ENCODE data around the gene AGAP1. TPM values are rescaled to one million over a fixed set of nuclear protein-coding genes. Genes with fewer than 3 reads are reported as not detected.

Gene AGAP1
- total RNA-seq, 2 experiments from 2014 or later: 0.89 to 0.97 TPM

DNA sequence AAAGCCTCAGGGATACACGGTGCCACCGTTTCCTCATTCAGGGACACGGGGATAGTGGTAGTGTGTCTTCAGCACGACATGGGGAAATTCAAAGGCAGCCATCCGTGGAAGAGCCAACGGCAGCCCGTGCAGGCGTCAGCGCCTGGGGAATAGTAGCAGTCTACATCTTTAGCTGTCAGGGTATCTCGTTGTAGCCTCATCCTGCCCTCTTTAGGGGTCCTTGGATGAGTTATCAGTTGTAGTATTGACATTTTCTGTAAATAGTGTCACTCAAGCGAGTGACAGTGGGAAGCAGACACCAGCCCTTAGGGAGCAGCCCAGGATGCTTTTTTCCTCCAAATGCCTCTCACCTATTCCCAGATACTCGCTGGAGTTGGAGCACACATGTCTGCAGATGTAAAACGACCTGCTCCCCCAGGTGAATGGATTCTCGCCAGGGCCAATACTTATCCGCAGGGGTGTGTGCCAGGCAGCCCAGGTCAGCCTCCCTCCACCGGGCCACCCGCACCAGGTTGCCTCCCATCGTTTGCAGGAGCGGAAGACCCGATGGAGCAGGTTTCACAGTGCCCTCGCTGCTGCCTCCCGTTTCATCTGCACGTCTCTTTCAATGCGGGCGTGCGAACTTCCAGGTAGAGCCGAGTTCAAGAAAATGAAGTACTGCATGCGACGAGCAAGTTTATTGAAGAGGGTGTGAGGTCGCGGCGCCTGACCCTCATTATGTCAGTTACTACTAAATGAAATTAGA is 41.0 kb downstream of the AGAP1 start:
- ChIA-PET CTCF (no interaction called here), POLR2A (no interaction called here)
- DNase-seq: no peak
- no peak overlapping the region for H3K4me3 Mint-ChIP-seq
- no peak overlapping the region for H3K27ac Mint-ChIP-seq
- H3K27me3 Mint-ChIP-seq: peaks cover 2% of the 10 kb centered on the region
- H3K4me1 Mint-ChIP-seq: no peaks in the 10 kb centered on the region
- H3K36me3 Mint-ChIP-seq (ENCODE audit: low read depth): no peaks in the 10 kb centered on the region
- no peaks in the 10 kb centered on the region for H3K9me3 Mint-ChIP-seq

DNA sequence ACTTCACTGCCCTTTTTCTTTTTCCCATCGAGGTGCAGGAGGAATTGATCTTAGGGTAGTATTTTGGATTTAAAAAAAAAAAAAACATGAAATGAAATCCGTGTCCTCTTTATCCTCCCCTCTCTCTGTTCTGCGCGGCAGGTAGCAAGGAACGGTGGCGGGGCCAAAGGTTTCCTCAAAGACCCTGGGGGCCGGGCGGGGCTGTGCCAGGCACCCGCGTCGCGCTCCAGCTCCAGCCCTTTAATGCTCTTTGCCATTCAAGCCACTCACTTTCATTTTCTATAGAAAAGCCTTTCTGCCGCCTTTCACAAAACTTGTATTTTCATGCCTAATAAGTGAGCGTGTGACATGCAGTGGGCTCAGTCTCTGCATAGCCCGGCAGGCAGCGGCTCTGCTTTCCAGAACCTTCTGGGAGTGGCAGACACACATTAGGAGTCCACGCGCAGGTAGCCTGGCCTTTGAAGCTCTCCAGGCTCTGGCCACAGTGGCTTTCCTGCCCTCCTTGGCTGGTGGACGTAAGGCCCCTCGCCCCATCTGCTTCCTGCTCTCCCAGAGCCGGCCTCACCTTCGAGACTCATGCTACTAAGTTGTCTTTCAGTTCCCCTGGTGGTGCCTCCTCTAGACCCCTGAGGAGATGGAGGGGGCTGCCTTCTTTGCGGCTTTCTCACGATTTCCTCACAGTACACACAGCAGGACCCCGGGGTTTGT is 41.7 kb downstream of the AGAP1 start:
- Mint-ChIP-seq H3K27me3 (peaks cover 2% of the 10 kb centered on the region), H3K27ac (no peak overlapping the region), H3K36me3 (ENCODE audit: low read depth) (no peaks in the 10 kb centered on the region), H3K4me3 (no peak overlapping the region), H3K4me1 (no peaks in the 10 kb centered on the region), H3K9me3 (no peaks in the 10 kb centered on the region)
- POLR2A ChIA-PET: no interaction called here
- CTCF ChIA-PET: no interaction called here
- DNase-seq: no peak

DNA sequence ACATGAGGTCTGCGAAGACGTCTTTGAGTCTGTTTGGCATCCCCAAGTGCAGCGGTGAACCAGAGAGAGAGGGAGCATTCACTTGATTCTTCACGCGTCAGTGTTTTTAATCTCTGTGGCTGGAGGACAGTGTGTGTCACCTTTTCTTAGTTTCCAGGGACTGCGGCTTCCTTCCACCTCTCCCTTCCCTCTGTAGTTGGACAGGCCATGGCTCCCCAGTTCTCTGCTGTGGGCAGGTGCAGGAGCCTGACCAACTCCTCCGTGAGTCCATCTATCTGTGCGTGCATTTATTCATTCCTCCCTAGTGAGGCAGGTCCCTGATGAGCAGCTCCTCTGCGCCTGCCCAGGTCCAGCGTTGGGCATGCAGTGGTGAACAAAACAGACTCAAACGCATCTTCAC is 42.9 kb downstream of the AGAP1 start:
- no peak for DNase-seq
- H3K36me3 Mint-ChIP-seq (ENCODE audit: low read depth): no peaks in the 10 kb centered on the region
- H3K4me1 Mint-ChIP-seq: no peaks in the 10 kb centered on the region
- no peak overlapping the region for H3K27ac Mint-ChIP-seq
- CTCF ChIA-PET: no interaction called here
- peaks cover 2% of the 10 kb centered on the region for H3K27me3 Mint-ChIP-seq
- POLR2A ChIA-PET: no interaction called here
- H3K9me3 Mint-ChIP-seq: no peaks in the 10 kb centered on the region
- no peak overlapping the region for H3K4me3 Mint-ChIP-seq

DNA sequence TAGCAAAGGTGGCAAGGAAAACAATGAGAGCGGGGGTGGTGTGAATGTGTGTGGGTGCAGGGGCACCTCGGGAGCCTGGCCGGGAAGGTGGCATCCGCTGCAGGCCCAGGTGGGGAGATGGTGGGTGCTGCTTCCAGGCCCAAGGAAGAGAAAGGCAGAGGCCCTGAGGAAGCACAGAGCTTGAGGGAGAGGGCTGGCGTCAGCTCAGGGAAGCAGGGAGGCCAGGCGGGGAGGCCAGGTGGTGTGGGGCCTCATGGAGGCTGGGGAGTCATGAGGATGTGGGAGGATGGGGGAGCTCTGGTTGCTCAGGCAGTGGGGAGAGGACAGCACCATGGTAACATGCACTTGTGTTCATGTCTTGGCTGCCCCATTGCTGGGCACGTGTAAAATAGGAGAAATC is 43.3 kb downstream of the AGAP1 start:
- DNase-seq: no peak
- Mint-ChIP-seq H3K27ac (no peak overlapping the region), H3K36me3 (ENCODE audit: low read depth) (no peaks in the 10 kb centered on the region), H3K9me3 (no peaks in the 10 kb centered on the region), H3K4me1 (no peaks in the 10 kb centered on the region), H3K4me3 (no peak overlapping the region), H3K27me3 (peaks cover 2% of the 10 kb centered on the region)
- ChIA-PET CTCF (no interaction called here), POLR2A (no interaction called here)

DNA sequence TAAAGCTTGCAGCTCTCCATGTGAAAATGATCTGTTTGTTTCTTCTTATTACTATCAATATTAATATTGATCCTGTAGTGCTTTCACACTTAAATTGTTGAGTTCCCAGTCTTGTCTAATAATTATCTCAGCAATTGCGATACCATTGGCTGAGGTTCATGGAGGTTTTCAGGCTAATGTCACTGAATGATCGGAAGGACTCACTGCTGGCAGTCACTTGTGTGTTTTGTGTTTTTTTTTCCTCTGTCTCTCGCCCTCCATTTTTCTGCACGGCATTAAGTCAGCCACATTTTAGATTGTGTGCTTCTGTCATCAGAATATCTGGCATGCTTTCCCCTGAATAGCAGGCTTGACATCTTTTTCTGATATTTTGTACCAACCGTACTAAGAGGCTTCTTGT is 43.7 kb downstream of the AGAP1 start:
- Mint-ChIP-seq H3K27me3 (peaks cover 2% of the 10 kb centered on the region), H3K27ac (no peak overlapping the region), H3K9me3 (no peaks in the 10 kb centered on the region), H3K4me3 (no peak overlapping the region), H3K4me1 (no peaks in the 10 kb centered on the region), H3K36me3 (ENCODE audit: low read depth) (no peaks in the 10 kb centered on the region)
- CTCF ChIA-PET: no interaction called here
- no peak for DNase-seq
- POLR2A ChIA-PET: no interaction called here

DNA sequence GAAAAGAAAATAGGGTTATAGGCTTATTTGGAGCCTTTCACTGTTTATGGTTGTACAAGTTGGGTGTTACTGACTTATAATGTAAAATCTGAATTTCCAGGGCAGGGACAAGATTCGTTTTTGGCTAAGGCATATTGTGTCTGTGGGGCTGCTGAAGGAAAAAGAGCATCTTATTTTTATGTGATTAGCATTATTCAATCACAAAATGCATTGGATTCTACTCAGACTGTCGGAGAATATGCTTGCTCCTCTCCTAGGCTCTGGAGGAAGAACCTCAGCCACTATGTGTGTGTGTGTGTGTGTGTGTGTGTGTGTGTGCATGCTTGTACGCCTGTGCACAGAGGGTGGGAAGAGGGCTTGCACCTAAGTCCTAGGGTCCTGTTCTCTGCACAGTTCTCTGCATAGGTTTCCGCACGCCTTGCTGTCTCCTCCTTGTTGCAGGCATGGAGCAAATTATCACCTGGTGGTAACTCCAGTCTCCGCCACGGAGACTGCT is 44.3 kb downstream of the AGAP1 start:
- DNase-seq: no peak

DNA sequence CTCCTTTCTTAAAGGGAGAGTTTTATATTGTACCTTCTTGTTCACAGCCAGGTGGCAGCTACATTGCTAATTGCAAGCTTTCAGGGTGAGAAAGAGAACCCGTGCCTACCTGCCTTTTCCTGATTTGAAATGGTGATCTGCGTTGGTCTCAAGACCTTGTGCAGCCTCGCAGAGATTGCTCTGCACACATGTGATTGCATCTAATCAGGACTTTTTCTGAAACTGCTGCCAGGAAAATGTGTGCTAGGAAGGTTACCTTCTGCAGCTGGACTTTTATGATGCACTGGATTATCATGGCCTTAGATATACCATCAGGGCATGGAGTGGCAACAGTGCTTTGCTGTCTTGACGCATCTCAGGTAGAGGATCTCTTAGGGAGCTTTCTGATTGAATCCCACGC is 45.1 kb downstream of the AGAP1 start:
- POLR2A ChIA-PET: no interaction called here
- H3K4me3 Mint-ChIP-seq: no peak overlapping the region
- no peaks in the 10 kb centered on the region for H3K27me3 Mint-ChIP-seq
- no peaks in the 10 kb centered on the region for H3K9me3 Mint-ChIP-seq
- H3K36me3 Mint-ChIP-seq (ENCODE audit: low read depth): no peaks in the 10 kb centered on the region
- DNase-seq: no peak
- CTCF ChIA-PET: no interaction called here
- H3K27ac Mint-ChIP-seq: no peak overlapping the region
- no peaks in the 10 kb centered on the region for H3K4me1 Mint-ChIP-seq

More for the DNA sequence above, 44.3 kb downstream of the AGAP1 start:
- H3K27ac Mint-ChIP-seq: no peak overlapping the region
- no peaks in the 10 kb centered on the region for H3K36me3 Mint-ChIP-seq (ENCODE audit: low read depth)
- ChIA-PET CTCF (no interaction called here), POLR2A (no interaction called here)
- peaks cover 2% of the 10 kb centered on the region for H3K27me3 Mint-ChIP-seq
- no peaks in the 10 kb centered on the region for H3K9me3 Mint-ChIP-seq
- H3K4me1 Mint-ChIP-seq: no peaks in the 10 kb centered on the region
- H3K4me3 Mint-ChIP-seq: no peak overlapping the region

DNA sequence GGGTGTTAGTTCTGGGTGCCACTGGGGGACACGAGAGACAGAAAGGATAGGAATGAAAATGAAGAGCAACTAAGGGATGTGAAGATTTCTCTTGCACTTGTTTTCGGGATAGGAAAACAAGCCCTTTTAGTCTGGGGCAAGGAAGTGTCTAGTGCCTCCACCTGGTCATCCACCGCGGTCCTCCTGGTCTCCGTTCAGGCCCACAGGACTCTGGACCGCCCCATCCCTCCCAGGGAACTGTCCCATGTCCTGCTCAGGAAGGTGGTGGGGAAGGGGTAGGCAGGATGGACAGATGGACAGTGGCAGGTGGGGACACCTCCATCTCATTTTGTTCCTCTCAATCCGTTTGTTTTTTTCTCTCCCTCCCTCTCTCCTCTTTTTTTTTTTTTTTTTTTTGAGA is 45.9 kb downstream of the AGAP1 start:
- no peaks in the 10 kb centered on the region for H3K9me3 Mint-ChIP-seq
- ChIA-PET CTCF (no interaction called here), POLR2A (no interaction called here)
- no peak overlapping the region for H3K27ac Mint-ChIP-seq
- H3K4me1 Mint-ChIP-seq: no peaks in the 10 kb centered on the region
- DNase-seq: no peak
- H3K27me3 Mint-ChIP-seq: no peaks in the 10 kb centered on the region
- no peaks in the 10 kb centered on the region for H3K36me3 Mint-ChIP-seq (ENCODE audit: low read depth)
- no peak overlapping the region for H3K4me3 Mint-ChIP-seq

DNA sequence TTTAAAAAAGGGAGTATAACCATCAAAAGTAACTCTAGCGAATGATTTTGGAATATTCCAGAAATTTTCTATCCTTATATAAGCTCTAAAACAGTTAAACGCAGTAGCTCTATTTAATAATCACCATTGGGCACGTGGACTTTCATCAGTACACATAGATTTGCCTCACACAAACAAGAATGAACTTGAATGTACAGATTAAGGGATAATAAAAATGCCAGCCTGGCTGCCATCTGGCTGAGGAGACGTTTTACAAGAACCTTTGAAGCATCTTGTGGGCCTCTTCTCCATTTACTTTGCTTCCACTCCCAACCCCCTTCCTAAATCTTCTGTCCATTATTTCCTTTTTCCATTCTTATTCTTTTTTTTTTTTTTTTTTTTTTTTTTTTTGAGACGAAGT is 47.2 kb downstream of the AGAP1 start:
- CTCF ChIA-PET: no interaction called here
- H3K4me3 Mint-ChIP-seq: no peak overlapping the region
- H3K9me3 Mint-ChIP-seq: no peaks in the 10 kb centered on the region
- H3K36me3 Mint-ChIP-seq (ENCODE audit: low read depth): no peaks in the 10 kb centered on the region
- no peak overlapping the region for H3K27ac Mint-ChIP-seq
- no peaks in the 10 kb centered on the region for H3K4me1 Mint-ChIP-seq
- POLR2A ChIA-PET: no interaction called here
- DNase-seq: no peak
- no peaks in the 10 kb centered on the region for H3K27me3 Mint-ChIP-seq

DNA sequence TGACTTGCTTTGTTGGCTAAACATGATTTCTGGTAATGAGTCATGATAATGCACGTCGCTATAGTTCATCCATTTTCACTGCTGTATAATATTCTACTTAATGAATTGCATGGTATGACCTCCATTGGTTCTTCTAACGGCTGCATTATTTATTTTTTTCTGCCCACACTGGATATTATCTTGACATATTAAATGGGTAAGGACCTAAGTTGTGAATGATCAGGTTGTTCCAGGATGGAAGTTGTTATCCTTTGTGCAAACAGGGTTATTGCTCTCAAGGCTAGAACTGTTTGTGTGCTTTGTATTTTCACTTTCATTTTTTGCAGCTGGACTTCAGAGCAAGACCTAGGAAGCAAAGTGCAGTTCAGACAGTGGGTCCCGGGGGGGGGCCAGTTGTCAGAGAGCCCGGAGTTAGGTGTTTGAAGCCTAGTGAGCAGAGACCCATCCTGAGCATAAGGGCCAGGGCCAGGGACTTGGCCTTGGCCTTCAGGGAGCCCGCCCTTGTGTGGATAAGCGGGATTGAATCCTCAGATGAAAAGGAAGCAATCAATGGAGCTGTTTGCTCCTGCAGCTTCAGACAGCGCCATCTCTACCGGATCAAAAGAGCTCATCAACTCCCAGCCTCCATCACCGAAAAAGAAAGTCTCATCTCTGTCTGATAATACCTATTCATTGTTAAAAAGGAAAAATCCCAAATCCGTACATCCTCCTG is 48.2 kb downstream of the AGAP1 start:
- no peak for DNase-seq
- Mint-ChIP-seq H3K4me3 (no peak overlapping the region), H3K36me3 (ENCODE audit: low read depth) (no peaks in the 10 kb centered on the region), H3K9me3 (no peaks in the 10 kb centered on the region), H3K4me1 (no peaks in the 10 kb centered on the region), H3K27ac (no peak overlapping the region), H3K27me3 (no peaks in the 10 kb centered on the region)
- ChIA-PET POLR2A (no interaction called here), CTCF (no interaction called here)

DNA sequence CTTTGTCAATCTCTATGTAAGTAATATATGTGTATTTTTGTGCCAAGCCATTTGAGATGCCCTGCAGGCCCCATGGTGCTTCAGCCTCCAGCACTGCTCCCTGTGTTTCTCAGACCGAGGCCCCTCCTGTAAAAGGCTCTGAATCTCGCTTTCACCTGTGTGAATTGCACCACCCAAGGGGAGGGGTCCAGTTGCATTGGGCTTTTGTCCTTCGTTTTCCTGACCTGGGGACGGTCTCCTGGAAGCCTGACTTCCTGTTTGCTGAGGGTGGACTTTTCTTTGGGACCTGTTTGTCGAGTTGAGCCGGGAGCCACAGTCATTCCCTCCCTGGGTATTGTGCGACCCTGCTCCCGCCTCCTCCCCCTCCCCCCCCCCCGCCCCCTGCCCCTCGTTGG is 48.9 kb downstream of the AGAP1 start:
- ChIA-PET CTCF (no interaction called here), POLR2A (no interaction called here)
- Mint-ChIP-seq H3K4me1 (no peaks in the 10 kb centered on the region), H3K9me3 (no peaks in the 10 kb centered on the region), H3K36me3 (ENCODE audit: low read depth) (no peaks in the 10 kb centered on the region), H3K27me3 (no peaks in the 10 kb centered on the region), H3K27ac (no peak overlapping the region), H3K4me3 (no peak overlapping the region)
- no peak for DNase-seq

DNA sequence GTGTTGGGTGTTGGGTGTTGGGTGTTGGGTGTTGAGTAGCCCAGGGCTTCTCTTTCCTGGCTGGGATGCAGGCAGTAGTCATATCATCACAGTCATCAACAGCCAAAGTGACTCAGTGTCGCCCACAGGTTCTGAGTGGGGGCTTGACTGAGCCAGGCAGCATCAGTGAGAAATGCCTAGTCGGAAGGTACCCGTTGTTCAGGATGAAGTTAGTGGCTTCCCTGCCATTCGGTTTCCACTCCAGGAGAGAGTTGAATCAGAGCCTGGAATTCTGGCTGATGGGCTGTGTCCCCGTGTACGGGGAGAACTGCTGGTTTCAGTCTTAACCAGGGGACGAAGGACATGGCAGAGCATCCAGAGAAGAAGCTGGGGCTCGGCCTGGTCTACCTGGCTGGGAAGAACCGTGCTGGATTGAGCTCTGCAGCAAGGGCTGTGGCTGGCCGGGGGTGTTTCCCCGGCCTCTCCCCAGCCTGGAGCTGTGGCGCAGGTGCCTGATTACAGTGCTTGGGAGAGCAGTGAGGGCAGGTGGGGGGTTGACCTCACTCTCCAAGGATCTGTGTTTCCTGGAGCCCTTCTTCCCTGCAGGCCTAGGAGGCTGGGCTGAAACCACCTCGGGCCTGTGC is 49.4 kb downstream of the AGAP1 start:
- Mint-ChIP-seq H3K27ac (no peak overlapping the region), H3K9me3 (no peaks in the 10 kb centered on the region), H3K27me3 (no peaks in the 10 kb centered on the region), H3K36me3 (ENCODE audit: low read depth) (no peaks in the 10 kb centered on the region), H3K4me3 (no peak overlapping the region), H3K4me1 (no peaks in the 10 kb centered on the region)
- DNase-seq: no peak
- ChIA-PET CTCF (no interaction called here), POLR2A (no interaction called here)

DNA sequence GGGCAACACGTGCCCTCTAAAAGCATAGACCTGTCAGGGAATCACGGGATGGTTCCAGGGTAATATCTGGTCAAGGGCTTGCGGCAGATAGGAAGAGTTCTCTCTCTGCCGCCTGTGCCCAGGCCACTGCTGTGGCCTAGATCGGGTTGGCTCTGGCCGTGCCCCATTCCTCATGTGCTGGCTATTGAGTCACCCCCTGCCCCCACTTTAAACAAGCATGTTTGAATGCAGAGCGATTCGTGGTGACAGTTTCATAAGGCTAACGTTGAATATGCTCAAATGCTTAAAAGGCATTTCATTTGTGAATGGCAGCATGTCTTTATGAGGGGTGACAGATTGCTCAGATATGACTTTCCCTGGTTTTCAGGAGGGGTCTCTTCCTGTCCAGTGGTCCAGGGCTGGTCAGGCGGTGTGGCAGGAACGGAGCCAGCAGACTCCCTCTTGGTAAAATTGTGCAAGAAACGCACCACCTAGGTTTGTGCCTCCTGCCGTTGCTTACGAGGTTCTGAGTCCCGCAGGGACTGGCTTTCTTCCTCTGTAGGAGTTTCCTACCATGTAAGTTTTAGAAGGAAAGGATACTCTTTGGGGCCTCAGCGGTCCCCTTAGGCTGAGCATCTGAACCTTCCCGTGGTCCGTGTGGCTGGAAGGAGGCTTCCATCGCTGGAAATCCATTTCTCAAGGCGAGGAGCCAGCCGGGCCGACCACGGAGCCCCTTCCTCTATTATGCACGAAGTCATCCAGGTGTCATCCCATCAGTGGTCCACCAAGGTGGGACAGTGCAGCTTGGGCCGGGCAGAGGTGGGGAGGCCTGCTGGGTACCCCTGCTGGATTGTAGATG is 50.2 kb downstream of the AGAP1 start:
- Mint-ChIP-seq H3K4me3 (no peak overlapping the region), H3K27ac (no peak overlapping the region), H3K4me1 (no peaks in the 10 kb centered on the region), H3K36me3 (ENCODE audit: low read depth) (no peaks in the 10 kb centered on the region), H3K9me3 (no peaks in the 10 kb centered on the region), H3K27me3 (no peaks in the 10 kb centered on the region)
- DNase-seq: no peak
- CTCF ChIA-PET: no interaction called here
- POLR2A ChIA-PET: no interaction called here
